Stimulated activated CD4-positive, alpha-beta T cell treated with anti-CD3 and anti-CD28 coated beads, Interleukin-1b, Interleukin-23, amount 100 ng/mL, for 4 hours (primary cell): ENCODE data around the gene WWC1.

ENCODE experiments used
- DNase-seq, 2 donors: peaks; one replicate each; pipeline ENCODE4 v3.0.0-alpha.2; 2020; ENCODE audit warnings: low read depth in 2 of 2

Gene WWC1

GRCh38 chr5:168486136-168486879, 194.9 kb downstream of the WWC1 start, which contains the start of gene RARS1:
Gene RARS1, plus strand, starts transcription at chr5:168486471. Its CDS starts 28 bp downstream, at chr5:168486499.
- peak; percentile 75 to 85 for DNase-seq

GRCh38 chr5:168489059-168489458, 197.6 kb downstream of the WWC1 start:
- DNase-seq = no peak

- no peak for DNase-seq
Observed at GRCh38 chr5:168494057-168494555, 202.7 kb downstream of the WWC1 start.

GRCh38 chr5:168502563-168503237, 211.3 kb downstream of the WWC1 start:
- no peak for DNase-seq

GRCh38 chr5:168513861-168514428, 222.5 kb downstream of the WWC1 start:
- DNase-seq = no peak
